SK-N-SH treated with all-trans-retinoic acid at 6 μM for 48 hours (cell line): Measurements from ENCODE around the gene TROAP.

ENCODE experiments used
- ATAC-seq: fragments of 200-7000 bp; cut with Tn5 transposase; 3 replicates; pipeline ENCODE4 v1.9.1; 2020; ENCODE audit warnings: mild to moderate bottlenecking, moderate library complexity
- ARNTL ChIP-seq: fragments of 450-650 bp; formaldehyde crosslinking; IDR thresholded peaks from 2 replicates; pipeline ENCODE4 v1.5.0; 2020; ENCODE audit warnings: low read depth, mild to moderate bottlenecking, moderate library complexity, borderline replicate concordance
- BACH2 ChIP-seq: fragments of 250-450 bp; sonication (Bioruptor Pico); IDR thresholded peaks from 2 replicates; pipeline ENCODE4 v1.9.0; 2021; ENCODE audit warnings: mild to moderate bottlenecking, borderline replicate concordance
- CSDC2 ChIP-seq: fragments of 250-450 bp; sonication (Bioruptor Pico); IDR thresholded peaks from 2 replicates; pipeline ENCODE4 v1.5.0; 2020; ENCODE audit warnings: mild to moderate bottlenecking, moderate library complexity
- GLIS3 ChIP-seq: fragments of 250-450 bp; sonication (Bioruptor Pico); IDR thresholded peaks from 2 replicates; pipeline ENCODE4 v1.5.0; 2020; ENCODE audit warnings: mild to moderate bottlenecking, moderate library complexity
- ISL1 ChIP-seq: fragments of 250-450 bp; sonication (Bioruptor Pico); IDR thresholded peaks from 2 replicates; pipeline ENCODE4 v2.1.2; 2022; ENCODE audit warnings: mild to moderate bottlenecking, moderate library complexity
- OSR1 ChIP-seq: fragments of 250-450 bp; sonication (Bioruptor Pico); IDR thresholded peaks from 2 replicates; pipeline ENCODE4 v1.8.0; 2022; ENCODE audit warnings: moderate library complexity, mild to moderate bottlenecking, inconsistent platforms
- PPARA ChIP-seq: fragments of 250-450 bp; sonication (Bioruptor Pico); IDR thresholded peaks from 2 replicates; pipeline ENCODE4 v1.5.0; 2020; ENCODE audit warnings: mild to moderate bottlenecking, borderline replicate concordance
- RARB ChIP-seq: fragments of 250-450 bp; sonication (Bioruptor Pico); IDR thresholded peaks from 2 replicates; pipeline ENCODE4 v1.8.0; 2021; ENCODE audit warnings: mild to moderate bottlenecking, moderate library complexity
- SNAI2 ChIP-seq: fragments of 250-450 bp; sonication (Bioruptor Pico); IDR thresholded peaks from 2 replicates; pipeline ENCODE4 v1.5.0; 2020; ENCODE audit warnings: mild to moderate bottlenecking, moderate library complexity
- TCF4 ChIP-seq: fragments of 250-450 bp; sonication (Bioruptor Pico); IDR thresholded peaks from 2 replicates; pipeline ENCODE4 v1.8.0; 2021; ENCODE audit warnings: mild to moderate bottlenecking, moderate library complexity, borderline replicate concordance
- TOX ChIP-seq: fragments of 250-450 bp; sonication (Bioruptor Pico); IDR thresholded peaks from 2 replicates; pipeline ENCODE4 v1.8.0; 2021; ENCODE audit warnings: mild to moderate bottlenecking, moderate library complexity, borderline replicate concordance
- ZC3H10 ChIP-seq: fragments of 250-450 bp; sonication (Bioruptor Pico); IDR thresholded peaks from 2 replicates; pipeline ENCODE4 v1.5.1; 2021; ENCODE audit warnings: mild to moderate bottlenecking, moderate library complexity
- ZFP3 ChIP-seq: fragments of 250-450 bp; sonication (Bioruptor Pico); IDR thresholded peaks from 2 replicates; pipeline ENCODE4 v1.5.0; 2020; ENCODE audit warnings: mild to moderate bottlenecking, moderate library complexity
- ZFP30 ChIP-seq: fragments of 450-650 bp; formaldehyde crosslinking; IDR thresholded peaks from 2 replicates; pipeline ENCODE4 v1.5.0; 2022; ENCODE audit warnings: mild to moderate bottlenecking, moderate library complexity
- ZNF565 ChIP-seq: fragments of 450-650 bp; formaldehyde crosslinking; conservative IDR thresholded peaks from 2 replicates; pipeline ENCODE4 v1.5.0; 2020; ENCODE audit warnings: low read depth, mild to moderate bottlenecking, moderate library complexity
- ZNF70 ChIP-seq: fragments of 450-650 bp; formaldehyde crosslinking; IDR thresholded peaks from 2 replicates; pipeline ENCODE4 v1.5.0; 2020; ENCODE audit warnings: mild to moderate bottlenecking, moderate library complexity
- ZNF8 ChIP-seq: fragments of 450-650 bp; formaldehyde crosslinking; IDR thresholded peaks from 2 replicates; pipeline ENCODE4 v1.5.0; 2020; ENCODE audit warnings: mild to moderate bottlenecking, moderate library complexity
- TF ChIP-seq, protein P1 (sequence below): fragments of 250-450 bp; sonication (Bioruptor Pico); IDR thresholded peaks from 2 replicates; pipeline ENCODE4 v1.8.0; 2020; ENCODE audit warnings: mild to moderate bottlenecking, moderate library complexity, borderline replicate concordance
- TF ChIP-seq, protein P2 (sequence below): fragments of 250-450 bp; sonication (Bioruptor Pico); IDR thresholded peaks from 2 replicates; pipeline ENCODE4 v1.8.0; 2021; ENCODE audit warnings: low read depth, mild to moderate bottlenecking, moderate library complexity, borderline replicate concordance
- TF ChIP-seq, protein P3 (sequence below): fragments of 250-450 bp; sonication (Bioruptor Pico); IDR thresholded peaks from 2 replicates; pipeline ENCODE4 v1.5.1; 2020; ENCODE audit warnings: low read depth, mild to moderate bottlenecking, moderate library complexity
- TF ChIP-seq, protein P4 (sequence below): fragments of 250-450 bp; sonication (Bioruptor Pico); IDR thresholded peaks from 2 replicates; pipeline ENCODE4 v1.5.0; 2020; ENCODE audit warnings: mild to moderate bottlenecking, moderate library complexity
- TF ChIP-seq, protein P5 (sequence below): fragments of 250-450 bp; sonication (Bioruptor Pico); IDR thresholded peaks from 2 replicates; pipeline ENCODE4 v1.5.1; 2021; ENCODE audit warnings: mild to moderate bottlenecking, moderate library complexity

Gene TROAP

DNA sequence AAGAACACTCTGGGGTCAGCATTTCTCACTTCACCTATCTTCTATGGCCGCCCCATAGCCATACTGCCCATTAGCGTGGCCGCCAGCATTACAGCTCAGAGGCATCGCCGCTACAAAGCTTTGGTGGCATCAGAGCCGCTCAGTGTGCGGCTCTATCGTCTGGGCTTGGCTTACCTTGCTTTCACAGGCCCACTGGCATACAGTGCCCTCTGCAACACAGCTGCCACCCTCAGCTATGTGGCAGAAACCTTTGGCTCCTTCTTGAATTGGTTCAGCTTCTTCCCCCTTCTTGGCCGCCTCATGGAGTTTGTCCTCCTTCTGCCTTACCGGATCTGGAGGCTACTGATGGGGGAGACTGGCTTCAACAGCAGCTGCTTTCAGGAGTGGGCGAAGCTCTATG lies 26.2 kb downstream of the TROAP start:
- TF ChIP-seq SNAI2 (CRISPR knock-in tag) (no peak), RARB (CRISPR knock-in tag) (no peak), ISL1 (no peak), ZNF8 (CRISPR knock-in tag) (no peak), ZFP3 (CRISPR knock-in tag) (no peak), TCF4 (CRISPR knock-in tag) (no peak), ARNTL (no peak), OSR1 (CRISPR knock-in tag) (no peak), CSDC2 (CRISPR knock-in tag) (no peak), PPARA (CRISPR knock-in tag) (no peak), ZNF565 (CRISPR knock-in tag) (no peak), ZNF70 (CRISPR knock-in tag) (no peak), ZC3H10 (CRISPR knock-in tag) (no peak), TOX (CRISPR knock-in tag) (no peak), BACH2 (no peak)
- TF ChIP-seq, protein P1, sequence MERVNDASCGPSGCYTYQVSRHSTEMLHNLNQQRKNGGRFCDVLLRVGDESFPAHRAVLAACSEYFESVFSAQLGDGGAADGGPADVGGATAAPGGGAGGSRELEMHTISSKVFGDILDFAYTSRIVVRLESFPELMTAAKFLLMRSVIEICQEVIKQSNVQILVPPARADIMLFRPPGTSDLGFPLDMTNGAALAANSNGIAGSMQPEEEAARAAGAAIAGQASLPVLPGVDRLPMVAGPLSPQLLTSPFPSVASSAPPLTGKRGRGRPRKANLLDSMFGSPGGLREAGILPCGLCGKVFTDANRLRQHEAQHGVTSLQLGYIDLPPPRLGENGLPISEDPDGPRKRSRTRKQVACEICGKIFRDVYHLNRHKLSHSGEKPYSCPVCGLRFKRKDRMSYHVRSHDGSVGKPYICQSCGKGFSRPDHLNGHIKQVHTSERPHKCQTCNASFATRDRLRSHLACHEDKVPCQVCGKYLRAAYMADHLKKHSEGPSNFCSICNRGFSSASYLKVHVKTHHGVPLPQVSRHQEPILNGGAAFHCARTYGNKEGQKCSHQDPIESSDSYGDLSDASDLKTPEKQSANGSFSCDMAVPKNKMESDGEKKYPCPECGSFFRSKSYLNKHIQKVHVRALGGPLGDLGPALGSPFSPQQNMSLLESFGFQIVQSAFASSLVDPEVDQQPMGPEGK (CRISPR knock-in tag), result no peak
- TF ChIP-seq, protein P2, sequence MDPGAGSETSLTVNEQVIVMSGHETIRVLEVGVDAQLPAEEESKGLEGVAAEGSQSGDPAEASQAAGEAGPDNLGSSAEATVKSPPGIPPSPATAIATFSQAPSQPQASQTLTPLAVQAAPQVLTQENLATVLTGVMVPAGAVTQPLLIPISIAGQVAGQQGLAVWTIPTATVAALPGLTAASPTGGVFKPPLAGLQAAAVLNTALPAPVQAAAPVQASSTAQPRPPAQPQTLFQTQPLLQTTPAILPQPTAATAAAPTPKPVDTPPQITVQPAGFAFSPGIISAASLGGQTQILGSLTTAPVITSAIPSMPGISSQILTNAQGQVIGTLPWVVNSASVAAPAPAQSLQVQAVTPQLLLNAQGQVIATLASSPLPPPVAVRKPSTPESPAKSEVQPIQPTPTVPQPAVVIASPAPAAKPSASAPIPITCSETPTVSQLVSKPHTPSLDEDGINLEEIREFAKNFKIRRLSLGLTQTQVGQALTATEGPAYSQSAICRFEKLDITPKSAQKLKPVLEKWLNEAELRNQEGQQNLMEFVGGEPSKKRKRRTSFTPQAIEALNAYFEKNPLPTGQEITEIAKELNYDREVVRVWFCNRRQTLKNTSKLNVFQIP (CRISPR knock-in tag), result no peak

DNA sequence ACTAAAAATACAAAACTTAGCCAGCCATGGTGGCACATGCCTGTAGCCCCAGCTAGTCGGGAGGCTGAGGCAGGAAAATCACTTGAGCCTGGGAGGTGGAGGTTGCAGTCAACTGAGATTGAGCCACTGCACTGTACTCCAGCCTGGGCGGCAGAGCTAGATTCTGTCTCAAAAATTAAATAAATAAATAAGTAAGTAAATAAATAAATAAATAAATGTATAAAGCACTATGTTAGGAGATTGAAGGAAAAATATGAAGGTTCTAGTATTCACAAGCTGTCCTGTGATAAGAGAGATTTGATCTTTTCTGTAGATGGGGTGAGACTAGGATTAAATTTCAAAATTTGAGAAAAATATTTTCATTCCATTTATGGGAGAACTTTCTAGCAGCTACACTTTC lies 29.3 kb downstream of the TROAP start:
- TF ChIP-seq ARNTL (no peak), TCF4 (CRISPR knock-in tag) (no peak), PPARA (CRISPR knock-in tag) (no peak), ZFP30 (CRISPR knock-in tag) (no peak), ZNF70 (CRISPR knock-in tag) (no peak), RARB (CRISPR knock-in tag) (no peak)
- TF ChIP-seq, protein P3, sequence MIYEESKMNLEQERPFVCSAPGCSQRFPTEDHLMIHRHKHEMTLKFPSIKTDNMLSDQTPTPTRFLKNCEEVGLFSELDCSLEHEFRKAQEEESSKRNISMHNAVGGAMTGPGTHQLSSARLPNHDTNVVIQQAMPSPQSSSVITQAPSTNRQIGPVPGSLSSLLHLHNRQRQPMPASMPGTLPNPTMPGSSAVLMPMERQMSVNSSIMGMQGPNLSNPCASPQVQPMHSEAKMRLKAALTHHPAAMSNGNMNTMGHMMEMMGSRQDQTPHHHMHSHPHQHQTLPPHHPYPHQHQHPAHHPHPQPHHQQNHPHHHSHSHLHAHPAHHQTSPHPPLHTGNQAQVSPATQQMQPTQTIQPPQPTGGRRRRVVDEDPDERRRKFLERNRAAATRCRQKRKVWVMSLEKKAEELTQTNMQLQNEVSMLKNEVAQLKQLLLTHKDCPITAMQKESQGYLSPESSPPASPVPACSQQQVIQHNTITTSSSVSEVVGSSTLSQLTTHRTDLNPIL (CRISPR knock-in tag), result no peak
- ATAC-seq, result no peak

More for the DNA sequence above, 26.2 kb downstream of the TROAP start:
- ATAC-seq, result no peak

DNA sequence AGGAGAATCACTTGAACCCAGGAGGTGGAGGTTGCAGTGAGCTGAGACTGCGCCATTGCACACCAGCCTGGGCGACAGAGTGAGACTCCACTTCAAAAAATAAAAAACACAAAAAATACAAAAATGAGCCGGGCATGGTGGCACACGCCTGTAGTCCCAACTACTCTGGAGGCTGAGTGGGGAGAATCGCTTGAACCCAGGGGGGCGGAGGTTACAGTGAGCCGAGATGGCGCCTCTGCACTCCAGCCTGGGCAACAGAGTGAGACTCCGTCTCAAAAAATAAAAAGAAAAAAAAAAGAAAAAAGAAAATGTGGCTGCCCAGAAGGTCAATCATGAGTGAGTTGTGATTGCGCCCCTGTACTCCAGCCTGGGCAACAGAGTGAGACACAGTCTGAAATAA lies 32.9 kb downstream of the TROAP start:
- no peak for TF ChIP-seq PPARA (CRISPR knock-in tag)
- TF ChIP-seq, protein P3 (CRISPR knock-in tag), result no peak
- no peak for TF ChIP-seq ISL1
- TF ChIP-seq, protein P1 (CRISPR knock-in tag), result no peak
- TF ChIP-seq, protein P4, sequence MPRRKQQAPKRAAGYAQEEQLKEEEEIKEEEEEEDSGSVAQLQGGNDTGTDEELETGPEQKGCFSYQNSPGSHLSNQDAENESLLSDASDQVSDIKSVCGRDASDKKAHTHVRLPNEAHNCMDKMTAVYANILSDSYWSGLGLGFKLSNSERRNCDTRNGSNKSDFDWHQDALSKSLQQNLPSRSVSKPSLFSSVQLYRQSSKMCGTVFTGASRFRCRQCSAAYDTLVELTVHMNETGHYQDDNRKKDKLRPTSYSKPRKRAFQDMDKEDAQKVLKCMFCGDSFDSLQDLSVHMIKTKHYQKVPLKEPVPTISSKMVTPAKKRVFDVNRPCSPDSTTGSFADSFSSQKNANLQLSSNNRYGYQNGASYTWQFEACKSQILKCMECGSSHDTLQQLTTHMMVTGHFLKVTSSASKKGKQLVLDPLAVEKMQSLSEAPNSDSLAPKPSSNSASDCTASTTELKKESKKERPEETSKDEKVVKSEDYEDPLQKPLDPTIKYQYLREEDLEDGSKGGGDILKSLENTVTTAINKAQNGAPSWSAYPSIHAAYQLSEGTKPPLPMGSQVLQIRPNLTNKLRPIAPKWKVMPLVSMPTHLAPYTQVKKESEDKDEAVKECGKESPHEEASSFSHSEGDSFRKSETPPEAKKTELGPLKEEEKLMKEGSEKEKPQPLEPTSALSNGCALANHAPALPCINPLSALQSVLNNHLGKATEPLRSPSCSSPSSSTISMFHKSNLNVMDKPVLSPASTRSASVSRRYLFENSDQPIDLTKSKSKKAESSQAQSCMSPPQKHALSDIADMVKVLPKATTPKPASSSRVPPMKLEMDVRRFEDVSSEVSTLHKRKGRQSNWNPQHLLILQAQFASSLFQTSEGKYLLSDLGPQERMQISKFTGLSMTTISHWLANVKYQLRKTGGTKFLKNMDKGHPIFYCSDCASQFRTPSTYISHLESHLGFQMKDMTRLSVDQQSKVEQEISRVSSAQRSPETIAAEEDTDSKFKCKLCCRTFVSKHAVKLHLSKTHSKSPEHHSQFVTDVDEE (CRISPR knock-in tag), result no peak
- TF ChIP-seq ZFP3 (CRISPR knock-in tag), result no peak
- TF ChIP-seq CSDC2 (CRISPR knock-in tag), result no peak
- no peak for TF ChIP-seq BACH2
- TF ChIP-seq GLIS3 (CRISPR knock-in tag), result no peak
- TF ChIP-seq, protein P5, sequence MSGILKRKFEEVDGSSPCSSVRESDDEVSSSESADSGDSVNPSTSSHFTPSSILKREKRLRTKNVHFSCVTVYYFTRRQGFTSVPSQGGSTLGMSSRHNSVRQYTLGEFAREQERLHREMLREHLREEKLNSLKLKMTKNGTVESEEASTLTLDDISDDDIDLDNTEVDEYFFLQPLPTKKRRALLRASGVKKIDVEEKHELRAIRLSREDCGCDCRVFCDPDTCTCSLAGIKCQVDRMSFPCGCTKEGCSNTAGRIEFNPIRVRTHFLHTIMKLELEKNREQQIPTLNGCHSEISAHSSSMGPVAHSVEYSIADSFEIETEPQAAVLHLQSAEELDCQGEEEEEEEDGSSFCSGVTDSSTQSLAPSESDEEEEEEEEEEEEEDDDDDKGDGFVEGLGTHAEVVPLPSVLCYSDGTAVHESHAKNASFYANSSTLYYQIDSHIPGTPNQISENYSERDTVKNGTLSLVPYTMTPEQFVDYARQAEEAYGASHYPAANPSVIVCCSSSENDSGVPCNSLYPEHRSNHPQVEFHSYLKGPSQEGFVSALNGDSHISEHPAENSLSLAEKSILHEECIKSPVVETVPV, result no peak
- no peak for TF ChIP-seq RARB (CRISPR knock-in tag)
- ATAC-seq, result no peak
